Breast epithelium (tissue), 3 donors: ENCODE measurements around the gene WDR47.
A peak's percentile ranks its signal among the peaks of the same experiment; 100 is the strongest.

Experiments used
- POLR2A ChIP-seq: fragments of 450-650 bp; IDR thresholded peaks from one replicate; pipeline ENCODE4 v1.6.1; 2016; ENCODE audit warnings: antibody characterized with exemption, mild to moderate bottlenecking, moderate library complexity
- POLR2AphosphoS5 ChIP-seq, 3 donors: sonication (generic); formaldehyde crosslinking; IDR thresholded peaks; one replicate each; pipeline ENCODE4 v1.6.1; 2017; ENCODE audit warnings: antibody characterized with exemption in 3 of 3
- TF ChIP-seq, protein P1 (sequence below), 3 donors: fragments of 450-650 bp; IDR thresholded peaks; one replicate each; pipeline ENCODE4 v1.5.1; 2016 to 2017; ENCODE audit warnings: antibody characterized with exemption in 3 of 3, mild to moderate bottlenecking in 3 of 3, moderate library complexity in 3 of 3

DNA sequence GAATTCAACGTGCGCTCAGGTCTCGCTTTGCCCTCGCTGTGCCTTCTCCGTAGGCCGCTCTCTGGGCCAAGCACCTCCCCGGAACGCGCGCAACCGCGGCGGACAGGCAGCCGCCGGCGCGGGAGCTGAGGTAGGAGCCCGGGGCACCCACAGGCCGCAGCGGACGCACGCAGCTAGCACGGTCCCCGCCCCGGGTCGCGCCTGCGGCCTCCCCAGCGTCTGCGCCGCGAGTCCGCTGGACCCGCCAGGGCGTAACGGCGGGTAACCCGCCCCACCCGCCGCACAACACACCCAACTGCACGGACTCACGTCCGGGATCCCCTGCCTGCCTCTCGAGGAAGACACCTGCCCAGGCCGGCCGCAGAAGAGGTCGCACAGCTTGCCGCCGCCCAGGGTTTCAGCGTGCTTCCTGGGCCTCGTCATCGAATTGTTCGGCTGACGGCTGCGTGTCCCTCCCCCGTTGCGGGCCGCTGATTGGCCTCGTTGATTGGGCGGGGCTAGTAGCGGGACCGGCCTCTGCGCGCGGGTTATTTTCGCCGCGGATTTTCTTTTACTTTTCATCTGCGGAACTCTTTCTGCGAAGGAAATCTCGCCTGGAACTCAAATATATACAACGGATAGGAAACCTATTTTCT lies 78.7 kb downstream of the WDR47 start, which contains the start of gene CLCC1:
- peak in 2 of 3 donors; percentile 75 to 91 for TF ChIP-seq POLR2AphosphoS5 (IDR thresholded peaks at IDR 0.05)
- TF ChIP-seq, protein P1, sequence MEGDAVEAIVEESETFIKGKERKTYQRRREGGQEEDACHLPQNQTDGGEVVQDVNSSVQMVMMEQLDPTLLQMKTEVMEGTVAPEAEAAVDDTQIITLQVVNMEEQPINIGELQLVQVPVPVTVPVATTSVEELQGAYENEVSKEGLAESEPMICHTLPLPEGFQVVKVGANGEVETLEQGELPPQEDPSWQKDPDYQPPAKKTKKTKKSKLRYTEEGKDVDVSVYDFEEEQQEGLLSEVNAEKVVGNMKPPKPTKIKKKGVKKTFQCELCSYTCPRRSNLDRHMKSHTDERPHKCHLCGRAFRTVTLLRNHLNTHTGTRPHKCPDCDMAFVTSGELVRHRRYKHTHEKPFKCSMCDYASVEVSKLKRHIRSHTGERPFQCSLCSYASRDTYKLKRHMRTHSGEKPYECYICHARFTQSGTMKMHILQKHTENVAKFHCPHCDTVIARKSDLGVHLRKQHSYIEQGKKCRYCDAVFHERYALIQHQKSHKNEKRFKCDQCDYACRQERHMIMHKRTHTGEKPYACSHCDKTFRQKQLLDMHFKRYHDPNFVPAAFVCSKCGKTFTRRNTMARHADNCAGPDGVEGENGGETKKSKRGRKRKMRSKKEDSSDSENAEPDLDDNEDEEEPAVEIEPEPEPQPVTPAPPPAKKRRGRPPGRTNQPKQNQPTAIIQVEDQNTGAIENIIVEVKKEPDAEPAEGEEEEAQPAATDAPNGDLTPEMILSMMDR (IDR thresholded peaks at IDR 0.05): no peak
- TF ChIP-seq POLR2A: peak; percentile 68
